GM21529 (cell line): ENCODE measurements around the gene PLAC8.
"Not testable (repeated sequence)": the region's sequence is repeated elsewhere in the genome, so short reads cannot be mapped to it uniquely, and the experiment has no call there.

Experiments used
- ATAC-seq: cut with Tn5 transposase; IDR thresholded peaks from one replicate; pipeline ENCODE4 v1.9.1; 2021; ENCODE audit not compliant: unreplicated experiment

PLAC8 gene

DNA sequence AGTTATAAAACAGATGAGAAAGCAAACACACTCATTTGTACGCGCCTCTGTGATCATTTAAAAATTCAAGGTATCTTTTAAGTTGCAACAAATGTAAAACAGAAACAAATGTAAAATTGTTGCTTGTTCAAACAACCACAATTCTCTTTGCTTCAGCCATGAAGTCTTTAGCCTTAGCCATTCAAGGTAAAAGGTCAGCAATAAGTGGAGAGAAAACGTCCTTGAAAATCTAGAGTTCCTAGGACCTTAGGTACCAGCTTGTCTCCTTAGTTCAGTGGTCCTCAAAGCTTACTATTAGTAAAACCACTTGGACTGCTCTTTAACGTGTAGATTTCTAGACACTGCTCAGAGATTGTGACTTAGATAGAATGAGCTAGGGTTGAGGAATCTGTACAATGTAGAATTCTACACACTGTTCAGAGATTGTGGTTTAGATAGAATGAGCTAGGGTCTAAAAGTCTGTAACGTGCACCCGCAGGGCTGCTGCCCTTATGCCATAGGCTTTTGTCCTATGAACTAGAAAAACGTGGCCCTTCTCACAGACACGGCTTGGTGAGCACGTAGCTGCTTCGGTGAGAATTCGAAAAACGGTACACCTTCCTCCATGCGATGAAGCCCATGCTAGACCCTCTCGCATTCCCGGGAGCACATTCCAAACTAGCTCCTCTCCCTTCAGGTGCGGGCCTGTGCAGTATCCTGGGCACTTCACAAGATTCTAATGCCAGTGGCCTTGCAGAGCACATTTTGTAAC is 1.7 kb downstream of the PLAC8 start:
- no peak for ATAC-seq

DNA sequence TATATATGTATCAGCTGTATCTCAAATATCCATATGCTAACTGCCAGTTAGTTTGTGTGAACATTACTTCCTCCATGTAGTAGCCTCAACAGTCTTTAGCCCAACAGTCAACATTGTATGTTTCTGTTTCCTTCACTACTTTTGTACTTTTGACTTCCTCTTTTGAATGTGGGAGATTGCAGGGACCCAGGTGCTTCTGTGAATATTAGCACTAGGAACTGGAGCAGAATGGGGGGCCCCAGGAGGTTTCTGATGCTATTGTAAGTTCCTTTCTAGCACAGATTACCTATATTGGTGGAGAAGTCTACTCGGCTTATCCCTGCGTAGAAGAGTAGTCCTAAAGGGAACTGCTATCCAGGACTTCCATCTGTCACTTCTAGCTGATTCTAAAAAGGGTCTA is 2.3 kb downstream of the PLAC8 start:
- peak; percentile 40 for ATAC-seq

- ATAC-seq, result not testable (repeated sequence)
Observed at GRCh38 chr4:83111751-83112141, 2.8 kb downstream of the PLAC8 start.

DNA sequence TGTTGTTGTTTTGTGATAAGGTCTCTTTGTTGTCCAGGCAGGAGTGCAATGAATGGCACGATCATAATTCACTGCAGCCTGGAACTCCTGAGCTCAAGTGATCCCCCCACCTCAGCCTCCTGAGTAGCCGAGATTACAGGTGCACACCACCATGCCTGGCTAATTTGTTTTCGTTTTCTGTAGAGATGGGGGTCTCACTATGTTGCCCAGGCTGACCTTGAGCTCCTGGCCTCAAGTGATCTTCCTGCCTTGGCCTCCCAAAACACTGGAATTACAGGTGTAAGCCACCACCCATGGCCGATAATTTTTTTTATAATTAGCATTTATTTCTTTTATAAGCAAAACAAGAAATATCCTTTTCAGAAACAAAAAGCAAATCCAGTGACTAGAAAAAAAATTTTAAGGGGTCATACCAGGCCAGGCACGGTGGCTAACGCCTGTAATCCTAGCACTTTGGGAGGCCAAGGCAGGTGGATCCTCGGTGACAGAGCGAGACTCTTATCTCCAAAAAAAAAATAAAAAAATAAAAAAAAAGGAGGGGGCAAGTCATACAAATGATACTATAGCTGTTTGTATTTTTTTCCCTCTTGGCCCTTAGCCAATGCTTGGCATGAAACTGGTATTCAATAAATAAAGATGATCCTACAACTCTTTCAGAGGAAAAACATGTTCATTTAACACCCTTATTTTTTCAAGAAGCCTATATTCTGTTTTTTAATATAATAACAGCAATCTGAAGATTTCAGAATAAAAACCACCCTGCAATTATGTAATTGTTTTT is 3.4 kb downstream of the PLAC8 start:
- ATAC-seq, result no peak

DNA sequence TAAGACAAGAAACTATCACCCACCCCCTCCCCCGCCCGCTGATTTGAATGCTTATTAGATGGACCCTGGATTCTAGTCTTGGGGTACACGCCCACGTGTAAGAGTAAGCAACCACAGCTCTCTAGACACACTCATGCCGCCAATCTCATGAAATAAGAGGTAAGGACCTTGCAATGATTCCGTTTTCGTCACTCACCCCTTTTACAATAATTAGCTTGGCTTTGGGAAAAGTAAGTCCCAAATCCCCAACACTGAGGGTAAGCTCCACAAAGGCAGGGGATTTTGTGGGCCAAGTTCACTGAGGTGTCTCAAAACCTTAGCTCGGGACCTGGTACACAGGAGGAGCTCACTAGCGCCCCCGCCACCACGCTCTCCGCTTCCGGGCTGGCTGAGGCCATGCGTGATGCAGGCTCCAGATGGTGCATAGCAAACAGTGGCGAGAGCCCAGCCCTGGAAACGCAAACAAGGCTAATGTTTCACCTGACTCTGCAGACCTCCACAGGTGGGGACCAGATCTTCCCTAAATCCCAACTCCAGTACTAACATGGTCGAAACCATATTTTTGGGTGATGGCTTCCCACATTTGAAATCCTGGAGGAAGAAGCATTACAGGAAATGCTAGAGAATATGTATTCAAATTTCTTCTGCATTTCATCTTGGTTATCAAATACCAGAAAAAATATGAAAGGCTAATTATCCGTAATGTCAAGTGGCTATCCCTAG is 4.1 kb downstream of the PLAC8 start:
- peak; percentile 69 for ATAC-seq

DNA sequence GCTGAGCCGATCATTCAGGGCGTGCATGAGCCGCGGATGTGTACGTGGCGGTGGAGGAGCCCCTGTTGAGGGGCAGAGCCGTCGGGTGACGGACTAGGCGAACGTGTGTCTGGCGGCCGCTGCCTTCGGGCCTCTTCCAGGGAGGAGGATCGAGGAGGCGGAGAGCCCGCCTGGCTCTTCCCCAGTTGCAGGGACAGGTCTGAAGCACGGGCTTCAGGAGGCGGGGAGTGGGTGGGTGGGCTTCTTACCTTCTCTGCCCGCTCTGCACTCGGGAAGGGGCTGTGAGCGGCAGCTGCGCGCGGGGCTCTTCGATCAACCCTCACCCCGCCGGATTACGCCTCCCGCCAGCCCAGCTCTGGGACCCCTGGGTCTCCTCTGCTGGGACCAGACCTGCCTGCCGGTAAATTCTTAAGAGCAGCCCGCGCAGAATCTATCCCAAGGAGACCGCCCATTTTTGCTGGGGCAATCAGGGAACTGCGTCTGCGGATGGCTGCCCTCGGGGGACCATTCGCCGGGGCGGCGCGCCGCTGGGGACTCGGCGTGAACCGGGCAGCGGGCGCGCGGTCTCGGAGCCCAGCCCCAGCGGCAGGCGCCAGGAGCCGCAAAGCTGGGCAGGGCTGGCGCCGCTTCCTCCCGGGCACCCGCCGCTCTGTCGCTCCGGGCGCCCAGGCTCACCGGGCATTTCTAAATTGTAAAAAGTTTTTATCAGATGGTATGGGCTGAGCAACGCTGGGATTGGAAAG is 4.9 kb downstream of the PLAC8 start:
- peak; percentile 16 for ATAC-seq

DNA sequence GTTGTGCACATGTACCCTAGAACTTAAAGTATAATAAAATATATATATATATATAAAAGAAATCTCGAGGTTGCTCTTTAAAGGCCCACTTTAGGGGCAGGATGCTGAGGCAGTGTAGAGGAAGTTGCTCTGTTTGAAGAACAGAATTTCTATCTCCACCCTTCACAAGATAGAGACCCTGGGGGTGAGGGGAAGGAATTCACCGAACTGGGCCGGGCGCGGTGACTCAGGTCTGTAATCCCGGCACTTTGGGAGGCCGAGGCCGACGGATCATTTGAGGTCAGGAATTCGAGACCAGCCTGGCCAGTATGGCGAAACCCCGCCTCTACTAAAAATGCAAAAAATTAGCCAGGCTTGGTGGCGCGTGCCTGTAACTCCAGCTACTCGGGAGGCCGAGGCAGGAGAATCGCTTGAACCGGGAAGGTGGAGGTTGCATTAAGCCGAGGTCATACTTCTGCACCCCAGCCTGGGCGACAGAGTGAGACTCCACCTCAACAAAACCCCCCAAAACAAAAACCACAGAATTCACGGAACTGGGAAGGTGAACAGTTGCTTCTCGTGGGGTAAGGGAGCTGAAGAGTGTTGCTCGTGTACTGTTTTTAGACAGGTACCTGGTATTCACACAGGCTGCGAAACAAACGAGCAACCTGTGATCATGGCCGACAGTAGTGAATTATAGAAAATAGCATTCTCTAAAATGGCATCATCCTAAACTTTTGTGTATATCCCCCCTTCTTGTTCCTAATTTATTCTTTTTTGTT is 6.2 kb downstream of the PLAC8 start:
- no peak for ATAC-seq

GRCh38 chr4:83107631-83108030 is 6.9 kb downstream of the PLAC8 start:
- no peak for ATAC-seq

GRCh38 chr4:83104991-83105390 is 9.5 kb downstream of the PLAC8 start:
- ATAC-seq, result no peak

- no peak for ATAC-seq
Observed at GRCh38 chr4:83096397-83096796, 18.1 kb downstream of the PLAC8 start.

DNA sequence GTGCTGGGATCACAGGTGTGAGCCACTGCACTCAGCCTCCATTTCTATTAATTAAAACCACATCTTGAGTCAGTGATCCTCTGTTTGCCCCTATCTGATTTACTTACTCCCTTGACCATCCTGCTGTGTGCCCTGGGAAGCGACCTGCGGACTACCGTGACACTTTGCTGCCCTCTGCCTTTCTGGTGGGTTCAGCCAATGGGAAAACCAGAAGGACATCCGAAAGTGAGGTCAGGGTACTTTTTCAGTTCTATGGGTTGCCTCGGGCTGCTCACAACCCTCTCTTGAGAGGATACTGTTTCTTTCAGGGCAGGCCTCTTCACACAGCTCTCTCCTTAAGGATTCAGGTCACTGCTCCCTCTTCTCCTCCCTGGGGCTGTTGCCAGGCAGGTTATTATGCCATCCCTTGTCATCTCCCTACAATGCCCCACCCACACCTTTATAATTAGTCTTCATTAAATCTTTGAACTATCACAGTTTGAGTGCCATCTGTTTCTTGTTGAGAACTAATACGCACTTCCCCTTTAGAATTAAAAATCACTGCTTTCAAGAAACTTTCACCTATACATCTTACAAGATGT is 21.4 kb downstream of the PLAC8 start:
- ATAC-seq, result no peak

- no peak for ATAC-seq
Observed at GRCh38 chr4:83089410-83090157, 24.9 kb downstream of the PLAC8 start.

DNA sequence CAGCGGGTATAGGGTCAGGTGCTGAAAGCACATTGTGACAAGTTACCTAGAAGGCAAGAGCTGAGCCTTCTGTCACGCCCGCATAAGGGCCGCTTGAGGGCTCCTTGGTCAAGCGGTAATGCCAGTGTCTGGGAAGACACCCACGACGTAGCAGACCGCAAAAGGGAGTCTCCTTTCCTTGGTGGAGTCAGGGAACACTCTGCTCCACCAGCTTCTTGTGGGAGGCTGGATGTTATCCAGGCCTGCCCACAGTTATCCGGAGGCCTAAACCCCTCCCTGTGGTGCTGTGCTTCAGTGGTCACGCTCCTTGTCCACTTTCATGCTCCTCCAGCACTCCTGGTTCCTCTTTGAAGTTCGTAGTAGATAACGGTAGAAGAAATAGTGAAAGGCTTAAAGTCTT is 29.6 kb downstream of the PLAC8 start:
- not testable (repeated sequence) for ATAC-seq

- ATAC-seq, result peak; percentile 74
Observed at GRCh38 chr4:83083925-83084475, 30.5 kb downstream of the PLAC8 start.

DNA sequence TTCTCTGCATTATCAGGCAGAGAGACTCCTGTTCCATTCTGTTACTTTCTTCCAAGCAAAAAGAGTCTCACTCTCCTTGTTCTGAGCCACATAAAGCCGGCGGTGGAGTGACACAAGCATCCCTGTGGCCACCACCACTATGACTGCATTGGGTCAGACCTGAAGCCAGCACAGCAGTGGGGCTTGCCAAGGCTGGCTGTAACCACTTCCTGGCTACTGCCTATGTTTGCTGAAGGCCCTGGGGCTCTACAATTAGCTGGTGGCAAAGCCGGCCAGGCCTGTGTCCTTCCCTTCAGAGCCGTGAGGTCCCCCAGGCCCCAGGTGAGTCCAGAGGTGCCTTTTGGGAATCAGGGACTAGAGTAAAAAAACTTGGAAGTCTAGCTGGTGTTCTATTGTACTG is 31.8 kb downstream of the PLAC8 start:
- ATAC-seq, result no peak

- no peak for ATAC-seq
Observed at GRCh38 chr4:83080561-83080960, 34.0 kb downstream of the PLAC8 start.

- ATAC-seq, result no peak
Observed at GRCh38 chr4:83075311-83076095, 39.0 kb downstream of the PLAC8 start.

- ATAC-seq, result not testable (repeated sequence)
Observed at GRCh38 chr4:83074783-83075182, 39.7 kb downstream of the PLAC8 start.
